ENCODE data around the gene SSTR3. TPM values are rescaled to one million over a fixed set of nuclear protein-coding genes. Genes with fewer than 3 reads are reported as not detected.

SSTR3 gene
- total and polyA plus RNA-seq, 2 donors (not counting 1 experiment from before 2014, with no cell fraction given), result not detected

Other genes starting within 250 kb of the SSTR3 start
- 21.6 and 25.4 TPM in 2 replicates for gene TST, start 193.0 kb downstream of the SSTR3 start, total RNA-seq
- gene TST, start 193.0 kb downstream of the SSTR3 start, polyA plus RNA-seq, result 11.7 and 12.7 TPM in 2 replicates
- gene MPST, start 192.7 kb downstream of the SSTR3 start, total RNA-seq, result 51.5 and 76.8 TPM in 2 replicates
- gene MPST, start 192.7 kb downstream of the SSTR3 start, polyA plus RNA-seq, result 13.5 and 14.8 TPM in 2 replicates
- 19.3 and 19.5 TPM in 2 replicates for gene KCTD17, start 160.7 kb downstream of the SSTR3 start, total RNA-seq
- 10.6 and 19.2 TPM in 2 replicates for gene KCTD17, start 160.7 kb downstream of the SSTR3 start, polyA plus RNA-seq
- gene TMPRSS6, start 102.8 kb downstream of the SSTR3 start, total RNA-seq, result not detected in 2 replicates
- gene TMPRSS6, start 102.8 kb downstream of the SSTR3 start, polyA plus RNA-seq, result not detected in 2 replicates
- gene IL2RB, start 62.6 kb downstream of the SSTR3 start, total RNA-seq, result not detected in 2 replicates
- 0.03 and 0.07 TPM in 2 replicates for gene IL2RB, start 62.6 kb downstream of the SSTR3 start, polyA plus RNA-seq
- 3.5 and 4.6 TPM in 2 replicates for gene C1QTNF6, start 24.2 kb downstream of the SSTR3 start, total RNA-seq
- gene C1QTNF6, start 24.2 kb downstream of the SSTR3 start, polyA plus RNA-seq, result 3.0 and 7.4 TPM in 2 replicates
- 1.5 and 2.1 TPM in 2 replicates for gene RAC2, start 31.8 kb upstream of the SSTR3 start, total RNA-seq
- gene RAC2, start 31.8 kb upstream of the SSTR3 start, polyA plus RNA-seq, result 10.5 and 10.9 TPM in 2 replicates
- under 0.01 and 0.26 TPM in 2 replicates for gene CYTH4, start 70.0 kb upstream of the SSTR3 start, total RNA-seq
- 0.12 TPM in 1 of 2 replicates, not detected in the other for gene CYTH4, start 70.0 kb upstream of the SSTR3 start, polyA plus RNA-seq
- gene ELFN2, start 215.0 kb upstream of the SSTR3 start, total RNA-seq, result under 0.01 TPM in 2 replicates
- gene ELFN2, start 215.0 kb upstream of the SSTR3 start, polyA plus RNA-seq, result 0.02 and 0.10 TPM in 2 replicates